Fibroblast of skin of abdomen (primary cell): ENCODE results near the gene MLLT10. TPM values are rescaled to one million over a fixed set of nuclear protein-coding genes. Genes with fewer than 3 reads are reported as not detected.

Experiments
- DNase-seq: peaks from one replicate; pipeline ENCODE4 v3.0.0-alpha.2; 2013
- polyA plus RNA-seq, 2 experiments: library from polyadenylated mRNA; unstranded; fragments of 120-200 nt; gene quantifications; one replicate each; pipeline ENCODE4 v1.2.1, GENCODE V29; 2013; ENCODE audit not compliant: insufficient read length in 2 of 2

MLLT10 gene
- 22.3 TPM for polyA plus RNA-seq (2013, experiment 1 of 2; ENCODE audit: insufficient read length)
- 22.1 TPM for polyA plus RNA-seq (2013, experiment 2 of 2; ENCODE audit: insufficient read length)

GRCh38 chr10:21533467-21534279, at the start of gene MLLT10:
Gene MLLT10, plus strand, starts transcription at chr10:21534232. Its CDS starts 413 bp downstream, at chr10:21534645.
- DNase-seq = peak; percentile 98

- no peak for DNase-seq
These were observed 46.4 kb upstream of the MLLT10 start for GRCh38 chr10:21487416-21488180.

- DNase-seq = no peak
These were observed 45.6 kb upstream of the MLLT10 start for GRCh38 chr10:21488246-21488956.

GRCh38 chr10:21488957-21489446, 45.0 kb upstream of the MLLT10 start:
- no peak for DNase-seq

- no peak for DNase-seq
These were observed 43.9 kb upstream of the MLLT10 start for GRCh38 chr10:21490028-21490710.

- no peak for DNase-seq
These were observed 43.3 kb upstream of the MLLT10 start for GRCh38 chr10:21490711-21491105.

- no peak for DNase-seq
These were observed 41.6 kb upstream of the MLLT10 start for GRCh38 chr10:21492421-21492820.

GRCh38 chr10:21493784-21494183, 40.2 kb upstream of the MLLT10 start:
- DNase-seq = no peak

GRCh38 chr10:21494191-21495001, 39.6 kb upstream of the MLLT10 start:
- no peak for DNase-seq

GRCh38 chr10:21495002-21495751, 38.9 kb upstream of the MLLT10 start:
- no peak for DNase-seq

GRCh38 chr10:21495752-21496342, 38.2 kb upstream of the MLLT10 start:
- DNase-seq = peak; percentile 88

GRCh38 chr10:21496343-21497176, 37.5 kb upstream of the MLLT10 start:
- no peak for DNase-seq

- DNase-seq = peak; percentile 86
These were observed 36.7 kb upstream of the MLLT10 start for GRCh38 chr10:21497177-21497807.

GRCh38 chr10:21498377-21498776, 35.7 kb upstream of the MLLT10 start:
- no peak for DNase-seq

GRCh38 chr10:21498986-21499385, 35.0 kb upstream of the MLLT10 start:
- DNase-seq = no peak

GRCh38 chr10:21499701-21500577, 34.1 kb upstream of the MLLT10 start:
- no peak for DNase-seq

GRCh38 chr10:21500578-21500910, 33.5 kb upstream of the MLLT10 start:
- no peak for DNase-seq

- DNase-seq = no peak
These were observed 32.9 kb upstream of the MLLT10 start for GRCh38 chr10:21501091-21501490.
